ENCODE results near the gene ECEL1. TPM values are rescaled to one million over a fixed set of nuclear protein-coding genes. Genes with fewer than 3 reads are reported as not detected.

Gene ECEL1
- total RNA-seq, 1 donor from 2014 or later, result 0.14 TPM

DNA sequence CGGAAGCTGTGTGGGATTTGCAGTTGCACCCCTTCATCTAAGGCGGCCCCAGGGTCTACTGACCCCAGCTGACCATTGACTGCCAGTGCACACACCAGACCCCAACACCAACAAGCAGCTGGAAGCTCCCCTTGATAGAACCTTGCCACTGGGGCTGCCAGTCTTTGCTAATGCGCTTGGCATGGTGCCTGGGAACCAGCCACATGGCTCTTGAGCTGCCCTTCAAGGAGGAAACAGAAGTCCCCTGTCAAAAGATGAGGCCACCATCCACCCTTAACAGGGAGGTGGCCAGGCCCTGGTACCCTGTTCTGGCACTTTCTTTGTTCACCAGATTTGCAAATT is 23.1 kb downstream of the ECEL1 start:
- Histone ChIP-seq H3K27me3 (ENCODE audit: insufficient read depth, low read length) (peaks cover 30% of the 10 kb centered on the region), H3K4me3 (ENCODE audit: insufficient read depth, low read depth, low read length) (no peak overlapping the region), H3K9ac (ENCODE audit: low read length) (no peak overlapping the region), H3K4me2 (ENCODE audit: low read length) (no peak overlapping the region), H3K9me3 (ENCODE audit: insufficient read depth, low read depth, low read length) (no peaks in the 10 kb centered on the region), H3K79me2 (ENCODE audit: insufficient read depth, low read length) (no peaks in the 10 kb centered on the region), H4K20me1 (ENCODE audit: insufficient read depth, low read length) (no peaks in the 10 kb centered on the region), H3K36me3 (ENCODE audit: insufficient read depth, low read length) (no peaks in the 10 kb centered on the region), H3K27ac (ENCODE audit: low read depth, low read length) (no peak overlapping the region), H3K4me1 (ENCODE audit: insufficient read depth, low read length) (peaks cover 7% of the 10 kb centered on the region), H2AFZ (ENCODE audit: low read depth, low read length) (no peak overlapping the region)
- no peak overlapping the region for H3K27ac Mint-ChIP-seq (ENCODE audit: unreplicated experiment)
- FAIRE-seq, result no peak
- peaks cover 14% of the 10 kb centered on the region for H3K9me3 Mint-ChIP-seq (ENCODE audit: unreplicated experiment)
- no peaks in the 10 kb centered on the region for H3K36me3 Mint-ChIP-seq (ENCODE audit: low read depth, unreplicated experiment)
- peaks cover 35% of the 10 kb centered on the region for H3K27me3 Mint-ChIP-seq (ENCODE audit: low read depth, unreplicated experiment)
- H3K4me1 Mint-ChIP-seq (ENCODE audit: low read depth, unreplicated experiment), result no peaks in the 10 kb centered on the region
- DNase-seq (ENCODE audit: low read depth), result no peak
- H3K4me3 Mint-ChIP-seq (ENCODE audit: unreplicated experiment), result no peak overlapping the region
- TF ChIP-seq, protein P1, sequence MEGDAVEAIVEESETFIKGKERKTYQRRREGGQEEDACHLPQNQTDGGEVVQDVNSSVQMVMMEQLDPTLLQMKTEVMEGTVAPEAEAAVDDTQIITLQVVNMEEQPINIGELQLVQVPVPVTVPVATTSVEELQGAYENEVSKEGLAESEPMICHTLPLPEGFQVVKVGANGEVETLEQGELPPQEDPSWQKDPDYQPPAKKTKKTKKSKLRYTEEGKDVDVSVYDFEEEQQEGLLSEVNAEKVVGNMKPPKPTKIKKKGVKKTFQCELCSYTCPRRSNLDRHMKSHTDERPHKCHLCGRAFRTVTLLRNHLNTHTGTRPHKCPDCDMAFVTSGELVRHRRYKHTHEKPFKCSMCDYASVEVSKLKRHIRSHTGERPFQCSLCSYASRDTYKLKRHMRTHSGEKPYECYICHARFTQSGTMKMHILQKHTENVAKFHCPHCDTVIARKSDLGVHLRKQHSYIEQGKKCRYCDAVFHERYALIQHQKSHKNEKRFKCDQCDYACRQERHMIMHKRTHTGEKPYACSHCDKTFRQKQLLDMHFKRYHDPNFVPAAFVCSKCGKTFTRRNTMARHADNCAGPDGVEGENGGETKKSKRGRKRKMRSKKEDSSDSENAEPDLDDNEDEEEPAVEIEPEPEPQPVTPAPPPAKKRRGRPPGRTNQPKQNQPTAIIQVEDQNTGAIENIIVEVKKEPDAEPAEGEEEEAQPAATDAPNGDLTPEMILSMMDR (IDR thresholded peaks at IDR 0.05; ENCODE audit: insufficient read depth, low read depth, low read length), result no peak
- no peak for TF ChIP-seq EZH2 (IDR thresholded peaks at IDR 0.05; ENCODE audit: insufficient read depth, low read length)

DNA sequence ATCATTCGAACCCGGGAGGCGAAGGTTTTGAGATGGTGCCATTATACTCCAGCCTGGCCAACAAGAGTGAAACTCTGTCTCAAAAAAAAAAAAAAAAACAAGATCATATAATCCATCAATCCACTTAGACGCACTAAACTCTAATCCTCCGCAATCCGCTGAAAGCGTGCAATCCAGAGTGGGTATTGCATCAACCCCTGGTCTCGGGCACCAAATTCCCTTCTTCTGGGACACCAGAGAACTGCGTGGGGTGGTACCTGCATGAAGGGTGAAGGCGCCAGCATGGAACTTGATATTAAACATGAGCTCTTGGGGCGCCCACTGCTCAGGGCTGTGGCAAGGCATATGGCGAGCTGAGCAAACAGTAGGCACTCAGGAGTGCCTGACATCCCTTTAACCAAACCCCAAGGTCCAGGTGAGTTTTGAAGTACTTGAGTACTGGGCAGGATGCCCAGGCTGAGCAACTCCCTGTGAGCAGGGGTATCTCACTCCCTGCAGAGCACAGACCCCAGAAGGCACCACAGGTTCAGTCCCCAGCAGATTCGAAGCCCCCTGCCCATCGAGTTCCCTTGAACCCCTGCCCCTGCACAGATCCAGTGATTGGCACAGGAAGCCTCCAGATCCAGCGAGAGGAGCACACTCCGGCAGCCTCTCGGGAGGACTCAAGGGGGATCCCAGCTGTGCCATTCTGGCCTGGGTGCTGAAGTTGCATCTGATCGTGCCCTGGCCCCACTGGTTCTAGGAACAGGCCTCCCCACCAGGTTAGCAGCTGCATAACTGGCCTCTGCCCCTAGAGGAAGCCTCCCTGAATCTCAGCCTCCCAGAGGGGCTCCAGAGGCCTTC is 23.7 kb downstream of the ECEL1 start:
- H3K27me3 ChIP-seq (ENCODE audit: insufficient read depth, low read length), result peaks cover 34% of the 10 kb centered on the region
- H3K4me3 Mint-ChIP-seq (ENCODE audit: unreplicated experiment), result no peak overlapping the region
- H3K36me3 ChIP-seq (ENCODE audit: insufficient read depth, low read length), result no peaks in the 10 kb centered on the region
- H3K4me1 ChIP-seq (ENCODE audit: insufficient read depth, low read length), result peaks cover 7% of the 10 kb centered on the region
- H3K27me3 Mint-ChIP-seq (ENCODE audit: low read depth, unreplicated experiment), result peaks cover 41% of the 10 kb centered on the region
- H3K9me3 Mint-ChIP-seq (ENCODE audit: unreplicated experiment), result peaks cover 14% of the 10 kb centered on the region
- no peak for TF ChIP-seq EZH2 (IDR thresholded peaks at IDR 0.05; ENCODE audit: insufficient read depth, low read length)
- TF ChIP-seq, protein P1 (IDR thresholded peaks at IDR 0.05; ENCODE audit: insufficient read depth, low read depth, low read length), result no peak
- H3K9ac ChIP-seq (ENCODE audit: low read length), result no peak overlapping the region
- H3K27ac ChIP-seq (ENCODE audit: low read depth, low read length), result no peak overlapping the region
- no peak overlapping the region for H3K4me3 ChIP-seq (ENCODE audit: insufficient read depth, low read depth, low read length)
- DNase-seq (ENCODE audit: low read depth) (no peak), FAIRE-seq (no peak)
- no peak overlapping the region for H2AFZ ChIP-seq (ENCODE audit: low read depth, low read length)
- H3K79me2 ChIP-seq (ENCODE audit: insufficient read depth, low read length), result no peaks in the 10 kb centered on the region
- no peaks in the 10 kb centered on the region for H3K9me3 ChIP-seq (ENCODE audit: insufficient read depth, low read depth, low read length)
- no peaks in the 10 kb centered on the region for H4K20me1 ChIP-seq (ENCODE audit: insufficient read depth, low read length)
- no peaks in the 10 kb centered on the region for H3K4me1 Mint-ChIP-seq (ENCODE audit: low read depth, unreplicated experiment)
- no peak overlapping the region for H3K27ac Mint-ChIP-seq (ENCODE audit: unreplicated experiment)
- H3K4me2 ChIP-seq (ENCODE audit: low read length), result no peak overlapping the region
- no peaks in the 10 kb centered on the region for H3K36me3 Mint-ChIP-seq (ENCODE audit: low read depth, unreplicated experiment)

DNA sequence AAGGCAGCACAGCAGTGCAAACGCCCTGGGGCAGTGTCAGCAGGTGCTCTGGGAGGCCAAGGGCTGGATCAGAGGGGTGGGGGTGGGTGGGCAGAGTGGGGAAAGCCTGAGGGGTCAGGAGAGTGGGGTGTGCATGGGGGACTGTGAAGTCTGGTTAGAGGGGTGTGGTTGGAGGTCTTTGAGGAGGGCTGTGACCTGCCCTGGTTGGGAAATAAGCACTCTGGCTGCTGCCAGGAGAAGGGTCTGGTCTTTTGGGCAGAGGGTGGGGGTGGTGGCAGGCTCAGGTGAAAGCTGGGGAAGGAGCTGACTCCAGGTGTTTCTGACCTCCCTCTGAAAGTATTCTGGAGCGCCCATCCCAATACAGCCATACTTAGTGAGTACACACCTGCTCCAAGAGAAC is 27.5 kb downstream of the ECEL1 start:
- Mint-ChIP-seq H3K4me1 (ENCODE audit: low read depth, unreplicated experiment) (no peaks in the 10 kb centered on the region), H3K36me3 (ENCODE audit: low read depth, unreplicated experiment) (no peaks in the 10 kb centered on the region), H3K4me3 (ENCODE audit: unreplicated experiment) (no peak overlapping the region), H3K27me3 (ENCODE audit: low read depth, unreplicated experiment) (peaks cover 54% of the 10 kb centered on the region), H3K9me3 (ENCODE audit: unreplicated experiment) (peaks cover 2% of the 10 kb centered on the region), H3K27ac (ENCODE audit: unreplicated experiment) (no peak overlapping the region)
- no peak for DNase-seq (ENCODE audit: low read depth)
- no peaks in the 10 kb centered on the region for H3K79me2 ChIP-seq (ENCODE audit: insufficient read depth, low read length)
- H3K9me3 ChIP-seq (ENCODE audit: insufficient read depth, low read depth, low read length), result no peaks in the 10 kb centered on the region
- H3K4me2 ChIP-seq (ENCODE audit: low read length), result no peak overlapping the region
- no peak overlapping the region for H3K27ac ChIP-seq (ENCODE audit: low read depth, low read length)
- no peak overlapping the region for H2AFZ ChIP-seq (ENCODE audit: low read depth, low read length)
- no peaks in the 10 kb centered on the region for H4K20me1 ChIP-seq (ENCODE audit: insufficient read depth, low read length)
- no peak overlapping the region for H3K9ac ChIP-seq (ENCODE audit: low read length)
- H3K27me3 ChIP-seq (ENCODE audit: insufficient read depth, low read length), result peaks cover 30% of the 10 kb centered on the region
- H3K36me3 ChIP-seq (ENCODE audit: insufficient read depth, low read length), result no peaks in the 10 kb centered on the region
- peaks cover 7% of the 10 kb centered on the region for H3K4me1 ChIP-seq (ENCODE audit: insufficient read depth, low read length)
- H3K4me3 ChIP-seq (ENCODE audit: insufficient read depth, low read depth, low read length), result no peak overlapping the region
- TF ChIP-seq EZH2 (IDR thresholded peaks at IDR 0.05; ENCODE audit: insufficient read depth, low read length), result no peak
- TF ChIP-seq, protein P1 (IDR thresholded peaks at IDR 0.05; ENCODE audit: insufficient read depth, low read depth, low read length), result no peak
- FAIRE-seq, result no peak
